Measurements from ENCODE around the gene RAB21.

RAB21 gene

DNA sequence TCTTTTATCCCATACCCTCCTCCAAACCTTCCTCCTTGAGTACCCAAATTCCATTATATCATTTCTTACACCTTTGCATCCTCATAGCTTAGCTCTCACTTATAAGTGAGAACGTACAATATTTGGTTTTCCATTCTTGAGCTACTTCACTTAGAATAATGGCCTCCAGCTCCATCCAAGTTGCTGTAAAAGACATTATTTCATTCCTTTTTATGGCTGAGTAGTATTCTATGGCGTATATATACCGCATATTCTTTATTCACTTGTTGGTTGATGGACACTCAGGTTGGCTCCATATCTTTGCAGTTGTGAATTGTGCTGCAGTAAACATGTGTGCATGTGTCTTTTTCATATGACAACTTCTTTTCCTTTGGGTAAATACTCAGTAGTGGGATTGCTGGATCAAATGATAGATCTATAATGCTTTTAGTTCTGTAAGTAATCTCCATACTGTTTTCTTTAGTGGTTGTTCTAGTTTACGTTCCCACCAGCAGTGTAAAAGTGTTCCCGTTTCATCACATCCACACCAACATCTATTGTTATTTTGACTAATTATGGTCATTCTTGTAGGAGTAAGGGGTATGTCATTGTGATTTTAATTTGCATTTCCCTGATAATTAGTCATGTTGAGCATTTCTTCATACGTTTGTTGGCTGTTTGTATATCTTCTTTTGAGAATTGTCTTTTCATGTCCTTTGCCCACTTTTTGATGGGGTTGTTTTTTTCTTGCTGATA is 10.1 kb downstream of the RAB21 start:
- TF ChIP-seq GATA3 (IDR thresholded peaks at IDR 0.05; ENCODE audit: low read depth, low read length): no peak

DNA sequence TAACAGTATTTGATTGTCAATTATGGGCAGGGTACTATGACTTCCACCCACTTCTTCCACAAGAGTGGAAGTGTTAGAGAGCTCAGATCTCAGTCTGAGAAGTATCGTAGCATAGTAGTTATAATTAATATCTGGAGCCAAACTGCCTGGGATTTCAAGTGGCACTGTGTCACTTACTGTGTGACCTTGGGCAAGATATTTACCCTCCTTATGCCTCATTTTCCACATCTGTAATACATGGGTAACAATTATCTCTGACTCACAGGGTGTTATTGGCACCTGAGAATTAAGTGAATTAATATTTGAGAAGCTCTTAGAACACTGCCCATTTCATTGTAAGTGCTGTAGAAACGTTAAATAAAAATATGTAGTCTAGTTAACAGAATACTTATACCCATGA is 11.5 kb downstream of the RAB21 start:
- no peak for TF ChIP-seq GATA2 (IDR thresholded peaks at IDR 0.05; ENCODE audit: low read depth, low read length)
- no peak for TF ChIP-seq GATA3 (IDR thresholded peaks at IDR 0.05; ENCODE audit: low read depth, low read length)

DNA sequence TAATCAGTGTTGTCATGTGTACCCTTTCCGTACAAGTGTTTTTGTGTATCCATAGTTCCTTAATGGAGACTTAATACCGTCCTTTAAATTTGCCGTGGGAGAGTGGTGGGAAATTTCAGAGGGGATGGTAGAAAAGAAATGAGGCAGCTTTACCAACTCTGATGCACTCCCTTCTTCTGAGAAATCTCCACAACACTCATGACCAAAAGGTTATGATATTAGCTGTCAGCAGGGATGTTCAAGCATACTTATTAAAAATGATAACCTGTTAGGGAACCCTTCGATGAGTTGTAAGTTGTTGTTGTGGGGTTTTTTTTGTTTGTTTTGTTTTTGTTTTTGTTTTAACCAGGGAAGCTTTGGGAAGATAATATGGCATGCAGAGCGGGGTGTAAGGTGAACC is 12.5 kb downstream of the RAB21 start:
- no peak for TF ChIP-seq GATA3 (IDR thresholded peaks at IDR 0.05; ENCODE audit: low read depth, low read length)
- TF ChIP-seq GATA2 (IDR thresholded peaks at IDR 0.05; ENCODE audit: low read depth, low read length): no peak

DNA sequence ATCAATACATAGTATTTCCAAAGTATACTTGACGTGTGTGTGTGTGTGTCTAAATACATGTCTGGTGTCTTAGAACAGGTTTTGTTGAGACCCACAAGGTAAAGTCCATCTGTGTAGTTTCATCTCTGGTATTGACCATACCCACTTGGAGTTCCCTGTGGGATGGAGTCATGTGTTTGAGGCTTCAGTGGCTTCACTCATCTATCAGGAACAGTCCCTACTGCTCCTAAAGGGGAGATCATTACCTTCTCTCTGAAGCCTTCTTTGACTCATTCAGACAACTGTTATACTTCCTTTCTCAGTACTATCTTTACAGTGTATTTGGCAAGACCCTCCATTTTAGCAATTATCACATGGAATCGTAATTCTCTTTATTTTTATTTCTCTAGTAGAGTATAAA is 14.2 kb downstream of the RAB21 start:
- TF ChIP-seq GATA3 (IDR thresholded peaks at IDR 0.05; ENCODE audit: low read depth, low read length) (no peak), GATA2 (IDR thresholded peaks at IDR 0.05; ENCODE audit: low read depth, low read length) (no peak)

DNA sequence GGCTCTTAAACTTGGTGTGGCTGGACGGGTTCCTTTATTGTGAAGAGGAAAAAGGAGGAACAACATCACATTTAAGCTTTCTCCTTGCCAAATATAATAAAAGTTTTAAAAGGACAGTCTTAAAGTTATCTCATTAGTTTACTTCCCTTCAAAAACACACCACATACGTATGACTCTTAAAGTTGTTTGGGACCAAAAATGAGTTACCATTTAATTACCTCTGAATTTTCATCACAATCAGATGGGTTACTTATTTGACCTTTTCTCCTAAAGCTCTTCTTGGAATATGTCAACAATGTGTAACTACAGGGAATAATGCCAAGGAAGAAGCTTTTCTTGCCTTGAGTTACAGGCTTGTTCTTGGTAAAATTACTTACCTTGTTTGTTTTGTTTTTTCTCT is 16.4 kb downstream of the RAB21 start:
- no peak for TF ChIP-seq GATA2 (IDR thresholded peaks at IDR 0.05; ENCODE audit: low read depth, low read length)
- no peak for TF ChIP-seq GATA3 (IDR thresholded peaks at IDR 0.05; ENCODE audit: low read depth, low read length)

DNA sequence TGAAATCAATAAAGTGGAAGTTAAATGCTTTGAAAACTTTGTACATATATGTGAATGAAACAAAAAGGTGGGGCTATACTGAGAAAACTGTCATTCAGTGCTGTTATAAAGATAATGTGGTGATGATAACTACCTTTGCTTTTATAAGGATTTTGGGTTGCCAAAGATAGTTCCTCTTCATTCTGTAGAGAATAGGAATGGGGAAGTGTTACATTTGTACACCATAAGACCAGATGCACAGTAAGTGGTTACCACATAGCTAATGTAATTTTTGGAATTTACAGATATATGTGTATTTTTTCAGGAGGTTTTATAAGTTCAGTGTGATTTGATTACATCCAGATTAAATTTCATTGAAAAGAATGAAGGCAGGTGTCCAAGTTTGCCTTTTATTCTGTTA is 18.1 kb downstream of the RAB21 start:
- TF ChIP-seq GATA3 (IDR thresholded peaks at IDR 0.05; ENCODE audit: low read depth, low read length): no peak
- no peak for TF ChIP-seq GATA2 (IDR thresholded peaks at IDR 0.05; ENCODE audit: low read depth, low read length)

DNA sequence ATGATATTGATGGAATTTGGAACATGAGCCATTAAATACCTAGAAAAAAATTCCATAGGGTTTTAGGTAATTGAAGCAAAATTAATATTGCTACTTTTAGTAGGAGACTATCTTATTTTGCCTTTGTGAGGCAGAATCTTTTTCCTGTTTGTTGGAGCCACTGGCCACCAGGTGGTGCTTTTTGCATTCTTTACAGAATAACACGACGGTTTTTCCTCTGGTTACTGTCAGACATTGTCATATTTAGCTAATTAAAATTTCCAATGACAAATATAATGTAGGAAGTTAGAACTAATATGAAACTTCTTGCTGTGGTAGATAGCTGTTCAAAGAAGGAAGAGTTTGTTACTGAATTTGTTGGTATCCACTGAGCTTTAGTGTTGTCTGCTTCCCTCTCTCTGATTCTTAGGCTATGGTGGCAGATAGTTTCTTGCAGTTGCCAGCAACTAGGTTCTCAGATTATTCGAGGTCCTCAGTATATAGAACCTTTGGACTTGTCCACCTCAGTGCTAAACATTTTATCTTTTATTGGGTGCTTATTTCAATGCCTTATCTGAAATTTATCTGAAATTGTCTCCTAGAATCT is 25.7 kb downstream of the RAB21 start:
- TF ChIP-seq GATA2 (IDR thresholded peaks at IDR 0.05; ENCODE audit: low read depth, low read length) (no peak), GATA3 (IDR thresholded peaks at IDR 0.05; ENCODE audit: low read depth, low read length) (no peak)

DNA sequence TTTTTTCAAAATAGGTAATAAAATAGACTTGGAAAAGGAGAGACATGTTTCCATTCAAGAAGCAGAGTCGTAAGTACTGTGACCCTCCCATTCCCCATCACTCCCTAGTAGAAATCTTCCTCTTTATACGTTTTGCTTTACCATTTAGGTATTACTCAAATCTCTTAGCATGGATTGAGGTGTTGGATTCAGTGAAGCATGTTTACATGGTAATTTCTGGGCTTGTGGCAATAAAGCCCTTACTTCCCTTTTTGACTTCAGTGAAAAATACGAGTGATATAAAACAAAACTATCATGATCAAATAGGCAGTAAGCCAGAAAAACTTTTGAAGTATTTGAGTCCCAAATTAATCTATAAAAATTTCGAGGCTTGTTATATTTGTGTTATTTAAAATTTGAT is 27.4 kb downstream of the RAB21 start:
- no peak for TF ChIP-seq GATA2 (IDR thresholded peaks at IDR 0.05; ENCODE audit: low read depth, low read length)
- no peak for TF ChIP-seq GATA3 (IDR thresholded peaks at IDR 0.05; ENCODE audit: low read depth, low read length)

DNA sequence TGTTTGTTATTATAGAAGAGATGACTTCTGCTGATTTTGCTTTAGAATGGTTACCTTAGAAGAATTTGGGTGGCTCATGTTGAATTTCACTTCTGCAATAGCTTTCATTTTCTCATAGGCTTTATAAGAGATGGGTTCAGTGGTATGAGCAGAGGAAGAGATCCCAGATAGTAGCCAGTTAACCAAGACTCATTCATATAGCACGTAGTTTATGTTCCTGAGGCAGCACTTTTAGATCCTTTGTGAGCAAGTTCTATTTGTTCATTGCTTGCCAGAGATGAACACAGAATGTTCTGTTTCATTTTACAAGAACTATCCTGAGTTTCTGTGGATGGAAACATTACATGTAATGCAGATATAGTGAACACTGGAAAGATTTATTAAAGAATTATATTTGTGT is 32.2 kb downstream of the RAB21 start:
- TF ChIP-seq GATA3 (IDR thresholded peaks at IDR 0.05; ENCODE audit: low read depth, low read length): no peak
- TF ChIP-seq GATA2 (IDR thresholded peaks at IDR 0.05; ENCODE audit: low read depth, low read length): no peak

DNA sequence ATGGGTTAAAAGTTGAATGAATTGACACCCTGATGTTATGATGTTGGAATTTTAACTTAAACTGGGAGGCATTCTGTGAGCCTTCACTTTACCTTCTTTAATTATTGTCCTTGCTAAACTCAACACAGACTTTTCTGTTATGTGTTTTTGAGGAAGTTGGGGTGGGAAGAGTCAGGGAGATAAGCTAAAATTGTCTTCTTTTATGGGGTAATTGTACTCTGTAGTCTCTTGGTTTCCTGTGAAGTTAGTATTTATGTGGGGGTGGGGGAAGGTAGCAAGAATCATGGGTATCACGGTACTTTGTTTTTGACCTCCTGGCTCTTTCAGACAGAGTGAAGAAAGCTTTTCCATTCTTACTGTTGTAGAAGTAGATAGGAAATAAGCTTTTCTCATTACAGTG is 32.9 kb downstream of the RAB21 start:
- no peak for TF ChIP-seq GATA2 (IDR thresholded peaks at IDR 0.05; ENCODE audit: low read depth, low read length)
- TF ChIP-seq GATA3 (IDR thresholded peaks at IDR 0.05; ENCODE audit: low read depth, low read length): no peak

DNA sequence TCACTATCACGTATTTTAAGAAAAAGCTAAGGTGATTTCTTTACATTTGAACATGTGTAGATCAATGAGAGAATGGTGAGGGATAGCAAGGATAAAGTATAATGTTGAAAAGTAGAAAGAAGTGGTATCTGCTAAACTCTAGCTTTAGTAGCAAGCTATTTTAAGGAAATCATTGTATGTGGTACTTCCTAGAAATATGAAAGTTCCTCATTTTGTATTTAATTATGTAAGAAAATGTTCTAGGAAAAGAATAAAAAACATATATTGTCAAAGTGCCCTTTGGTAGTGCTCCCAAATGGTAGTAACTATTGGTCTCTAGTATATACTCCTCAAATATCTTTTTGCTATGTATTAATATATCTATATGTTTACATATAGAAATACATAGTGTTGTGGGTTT is 35.7 kb downstream of the RAB21 start:
- TF ChIP-seq GATA3 (IDR thresholded peaks at IDR 0.05; ENCODE audit: low read depth, low read length) (no peak), GATA2 (IDR thresholded peaks at IDR 0.05; ENCODE audit: low read depth, low read length) (no peak)

DNA sequence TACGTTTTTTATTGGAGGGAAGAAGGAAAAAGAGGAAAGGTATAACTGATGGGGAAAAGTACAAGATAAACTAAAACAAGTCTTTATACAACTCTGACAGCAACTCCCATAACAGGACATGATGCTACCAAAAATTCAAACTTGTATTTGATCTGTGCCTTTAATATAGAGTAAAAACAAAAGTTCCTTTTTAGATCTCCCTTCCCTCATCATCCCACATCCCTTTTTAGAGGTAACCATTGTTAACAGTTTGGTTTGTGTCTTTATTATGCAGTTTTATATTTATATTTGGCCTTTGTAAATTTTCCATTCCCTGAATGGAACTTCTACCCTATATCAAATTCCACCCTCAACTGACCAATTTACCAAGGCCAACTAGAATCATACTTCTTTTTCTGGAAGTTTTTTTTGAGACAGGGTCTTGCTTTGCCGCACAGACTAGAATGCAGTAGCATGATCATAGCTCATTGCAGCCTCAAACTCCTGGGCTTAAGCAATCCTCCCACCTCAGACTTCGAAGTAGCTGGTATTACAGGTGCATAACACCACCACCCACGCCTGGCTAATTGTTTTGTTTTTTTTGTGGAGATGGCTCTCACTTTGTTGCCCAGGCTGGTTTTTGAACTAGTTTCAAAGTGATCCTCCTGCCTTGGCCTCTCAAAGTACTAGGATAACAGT is 36.9 kb downstream of the RAB21 start:
- TF ChIP-seq GATA2 (IDR thresholded peaks at IDR 0.05; ENCODE audit: low read depth, low read length): no peak
- no peak for TF ChIP-seq GATA3 (IDR thresholded peaks at IDR 0.05; ENCODE audit: low read depth, low read length)

DNA sequence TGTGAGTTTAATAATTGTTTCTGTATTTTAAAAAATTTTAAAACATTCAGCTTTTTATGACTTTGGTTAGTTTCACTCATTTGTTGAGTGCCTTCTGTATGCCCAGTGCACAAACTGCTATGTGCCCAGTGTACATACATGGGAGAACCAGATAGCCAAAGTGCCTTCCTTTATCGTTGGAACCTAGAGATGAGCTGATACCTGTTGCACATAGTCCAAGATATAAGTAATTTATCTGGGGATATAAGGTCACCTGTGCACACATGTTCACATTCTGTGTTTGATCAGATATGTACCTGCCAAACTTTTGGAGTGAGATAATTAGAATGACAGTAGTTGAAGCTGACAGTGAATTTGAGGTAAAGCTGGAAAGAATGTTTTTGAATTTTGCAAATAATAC is 37.9 kb downstream of the RAB21 start:
- no peak for TF ChIP-seq GATA2 (IDR thresholded peaks at IDR 0.05; ENCODE audit: low read depth, low read length)
- no peak for TF ChIP-seq GATA3 (IDR thresholded peaks at IDR 0.05; ENCODE audit: low read depth, low read length)

DNA sequence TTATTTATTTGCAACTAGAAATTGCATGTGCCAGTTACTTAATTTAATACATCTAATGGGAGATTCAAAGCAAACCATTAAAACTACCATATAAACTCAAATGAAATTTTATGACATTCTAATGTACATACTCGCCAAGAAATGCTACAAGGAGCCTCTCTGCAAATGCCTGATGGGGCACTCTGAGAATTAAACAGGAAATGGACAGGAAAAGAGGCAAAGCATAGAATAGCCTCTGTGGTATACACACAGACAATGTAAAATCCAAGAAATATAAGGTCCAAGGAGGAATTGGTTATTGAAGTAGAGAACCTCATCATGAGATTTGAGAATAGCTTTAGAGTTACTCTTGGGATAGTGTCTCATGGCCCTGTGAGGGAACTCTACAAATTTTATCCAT is 41.2 kb downstream of the RAB21 start:
- TF ChIP-seq GATA3 (IDR thresholded peaks at IDR 0.05; ENCODE audit: low read depth, low read length) (no peak), GATA2 (IDR thresholded peaks at IDR 0.05; ENCODE audit: low read depth, low read length) (no peak)

DNA sequence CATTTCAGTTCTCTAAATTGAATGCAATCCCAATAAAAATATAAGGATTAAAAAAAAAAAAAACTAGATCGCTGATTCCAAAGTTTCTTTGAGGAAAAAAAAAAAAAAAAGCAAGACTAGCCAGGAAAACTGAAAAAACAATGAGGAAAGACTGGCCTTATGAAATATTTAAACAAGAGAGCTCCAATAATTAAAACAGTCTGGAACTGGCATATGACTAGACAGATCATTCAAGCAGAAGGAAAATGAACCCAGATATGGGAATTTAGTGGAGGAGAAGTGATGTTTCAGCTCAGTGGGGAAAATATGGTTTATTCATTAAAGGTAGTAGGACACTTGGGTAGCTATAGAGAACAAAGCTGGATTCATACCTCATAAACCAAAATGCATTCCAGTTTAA is 42.9 kb downstream of the RAB21 start:
- no peak for TF ChIP-seq GATA3 (IDR thresholded peaks at IDR 0.05; ENCODE audit: low read depth, low read length)
- TF ChIP-seq GATA2 (IDR thresholded peaks at IDR 0.05; ENCODE audit: low read depth, low read length): no peak

Measured in SH-SY5Y (cell line).